NCI-H2107 (cell line): ENCODE results near the gene GBA2.

ENCODE experiments used
- DNase-seq: peaks from one replicate; lab custom pipeline; 2025; lab: John Stamatoyannopoulos, UW

GBA2 gene

GRCh38 chr9:35714579-35715252, 34.3 kb downstream of the GBA2 start:
- no peak for DNase-seq

GRCh38 chr9:35714123-35714522, 34.9 kb downstream of the GBA2 start:
- DNase-seq: no peak

DNA sequence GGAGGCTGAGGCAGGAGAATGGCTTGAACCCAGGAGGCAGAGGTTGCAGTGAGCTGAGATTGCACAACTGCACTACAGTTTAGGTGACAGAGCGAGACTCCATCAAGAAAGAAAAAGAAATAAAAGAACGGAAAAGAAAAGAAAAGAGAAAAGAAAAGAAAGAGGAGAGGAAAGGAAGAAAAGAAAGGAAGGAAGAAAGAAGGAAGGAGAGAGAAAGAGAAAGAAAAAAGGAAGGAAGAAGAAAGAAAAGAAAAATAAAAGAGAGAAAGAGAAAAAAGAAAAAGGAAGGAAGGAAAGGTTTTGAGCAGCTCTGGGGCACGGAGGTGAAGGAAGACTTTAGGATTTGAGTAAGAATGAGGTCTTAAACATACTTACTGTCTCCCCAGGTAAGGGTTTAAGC, 35.5 kb downstream of the GBA2 start:
- no peak for DNase-seq

GRCh38 chr9:35712762-35713400, 36.1 kb downstream of the GBA2 start:
- no peak for DNase-seq

DNA sequence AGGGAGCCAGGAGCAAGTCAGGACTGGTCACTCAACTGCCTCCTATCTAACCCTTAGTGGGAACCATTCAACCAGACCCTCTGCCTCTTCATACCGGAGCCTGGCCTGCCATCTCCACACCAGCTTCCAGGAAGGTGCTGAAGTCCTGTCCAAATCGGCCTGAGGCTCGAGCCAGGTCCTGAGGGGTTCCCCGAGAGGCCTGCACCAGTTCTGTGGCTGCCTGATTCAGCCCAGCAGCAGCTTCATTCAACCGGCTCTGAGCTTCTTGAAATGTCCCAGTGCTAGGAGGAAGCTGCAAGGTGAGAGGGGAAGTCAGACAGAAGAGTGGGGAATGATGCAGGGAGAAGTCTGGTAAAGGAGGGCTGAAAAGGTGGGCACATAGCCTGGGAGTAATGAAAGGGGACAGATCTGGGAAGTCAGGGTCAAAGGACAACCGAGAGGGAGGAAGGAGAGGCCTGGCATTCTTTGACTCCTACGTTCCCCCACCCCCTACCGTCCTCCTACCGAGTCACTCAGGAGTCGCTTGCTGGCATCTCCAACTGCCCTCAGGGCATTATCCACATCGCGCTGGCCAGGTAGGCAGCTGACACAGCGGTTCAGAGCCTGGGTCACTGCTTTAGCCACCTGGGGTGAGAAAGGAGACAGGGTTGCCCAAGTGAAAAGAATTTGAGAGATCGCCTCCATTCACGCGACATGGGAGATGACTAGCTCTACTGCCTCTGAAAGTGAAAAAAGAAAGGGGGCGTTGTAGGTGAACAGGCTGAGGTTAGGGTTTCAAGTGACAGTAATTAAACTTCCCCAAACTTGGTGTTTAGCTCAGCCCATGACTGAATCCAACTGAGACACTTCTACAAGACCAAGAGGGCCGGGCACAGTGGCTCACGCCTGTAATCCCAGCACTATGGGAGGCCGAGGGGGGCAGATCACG, 37.3 kb downstream of the GBA2 start:
- no peak for DNase-seq

GRCh38 chr9:35710818-35711500, 38.1 kb downstream of the GBA2 start:
- no peak for DNase-seq

DNA sequence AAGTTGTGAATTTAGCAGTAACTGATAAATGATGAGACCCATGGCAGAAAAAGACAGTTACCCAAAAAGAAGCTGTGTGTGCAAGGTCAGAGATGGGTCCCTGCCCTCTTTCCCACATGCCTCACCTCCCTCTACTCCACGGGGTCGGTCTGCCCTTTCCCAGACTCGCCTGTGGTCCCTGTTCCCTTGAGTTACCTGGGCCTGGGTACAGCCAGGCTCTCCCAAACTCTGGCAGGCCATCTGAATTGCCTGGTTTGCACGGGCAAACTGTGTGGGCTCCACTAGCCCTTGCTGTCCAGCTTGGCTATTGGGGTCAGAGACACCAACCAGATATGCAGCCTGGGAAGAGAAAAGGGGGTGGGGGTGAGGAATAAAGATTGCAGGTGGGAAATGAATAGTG, 40.9 kb downstream of the GBA2 start:
- DNase-seq: no peak

- no peak for DNase-seq
Observed at GRCh38 chr9:35706951-35707350, 42.1 kb downstream of the GBA2 start.

DNA sequence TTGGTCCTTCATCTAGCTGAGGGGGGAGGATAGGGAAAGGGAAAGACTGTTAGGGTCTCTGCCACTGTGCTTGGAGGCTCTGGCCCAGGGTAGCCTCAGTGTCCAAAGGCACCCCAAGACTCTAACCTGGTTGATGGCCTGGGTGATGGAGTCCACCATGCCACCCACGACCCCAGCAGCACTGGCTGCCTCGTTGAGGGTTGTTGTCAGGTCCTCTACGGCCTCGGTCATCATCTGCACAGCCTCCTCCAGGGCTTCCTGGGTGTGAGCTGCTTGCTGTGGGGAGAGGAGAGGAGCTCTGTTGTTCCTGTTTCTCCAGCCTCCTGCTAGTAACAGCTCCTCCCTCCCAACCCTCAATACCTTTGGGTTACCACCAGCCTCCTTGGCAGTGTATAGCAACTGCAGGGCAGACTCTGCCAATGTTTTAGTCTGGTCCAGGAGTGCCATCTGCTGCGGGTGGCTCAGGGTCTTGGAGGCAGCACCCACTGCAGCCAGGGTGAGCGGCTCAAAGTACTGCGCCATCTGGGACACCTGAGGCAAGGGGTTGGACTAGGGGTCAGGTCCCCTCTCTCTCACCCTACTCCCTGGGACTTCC, 43.1 kb downstream of the GBA2 start:
- DNase-seq: no peak

- DNase-seq: no peak
Observed at GRCh38 chr9:35705372-35705771, 43.7 kb downstream of the GBA2 start.

DNA sequence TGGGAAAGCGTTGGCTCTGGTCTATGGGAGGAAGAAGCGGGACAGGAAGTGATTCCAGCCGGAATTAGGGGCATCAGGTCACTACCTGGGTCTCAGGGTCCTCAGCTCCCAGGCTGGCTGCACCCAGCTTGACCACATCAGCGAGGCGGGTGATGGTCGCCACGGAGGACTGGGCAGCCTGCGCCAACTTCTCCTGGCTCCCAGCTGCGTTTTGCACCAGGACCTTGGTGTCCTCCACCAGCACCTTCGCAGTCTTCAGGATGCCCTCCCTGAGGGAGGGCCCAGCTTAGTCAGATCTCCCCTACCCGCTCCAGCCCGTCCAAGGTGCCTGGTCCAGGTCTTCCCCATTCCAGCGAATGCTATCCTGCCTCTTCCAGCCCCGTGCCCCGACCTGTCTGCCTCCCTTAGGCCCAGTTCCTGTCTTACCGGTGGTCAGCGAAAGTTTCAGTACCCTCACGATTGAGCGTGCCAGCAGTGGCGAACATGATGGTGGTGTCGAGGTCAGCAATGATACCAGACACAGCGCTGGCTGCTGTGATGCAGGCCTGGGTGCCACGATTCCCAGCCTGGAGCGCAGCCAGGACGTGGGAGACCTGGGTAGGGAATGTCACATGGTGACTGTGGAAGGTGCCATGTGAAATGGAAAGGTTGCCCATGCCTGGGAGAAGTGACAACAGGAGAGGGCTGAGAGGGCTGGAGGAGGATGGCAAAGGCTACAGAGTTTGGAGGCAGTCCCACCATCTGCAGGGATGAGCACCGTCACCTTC, 44.9 kb downstream of the GBA2 start:
- DNase-seq: no peak

DNA sequence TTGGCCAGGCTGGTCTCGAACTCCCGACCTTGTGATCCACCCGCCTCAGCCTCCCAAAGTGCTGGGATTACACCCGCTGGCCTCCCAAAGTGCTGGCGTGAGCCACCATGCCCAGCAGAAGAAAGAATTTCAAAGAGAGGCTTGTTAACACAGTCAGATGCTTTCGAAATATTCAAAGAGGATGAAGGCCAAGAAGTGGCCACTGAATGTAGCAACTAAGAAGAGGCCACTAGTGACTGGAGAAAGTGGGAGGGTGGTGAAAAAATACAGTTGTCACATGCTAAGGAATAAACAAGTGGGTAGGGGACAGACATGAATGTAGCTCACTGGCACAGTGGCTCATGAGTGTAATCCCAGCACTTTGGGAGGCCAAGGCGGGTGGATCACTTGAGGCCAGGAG, 46.3 kb downstream of the GBA2 start:
- DNase-seq: no peak

DNA sequence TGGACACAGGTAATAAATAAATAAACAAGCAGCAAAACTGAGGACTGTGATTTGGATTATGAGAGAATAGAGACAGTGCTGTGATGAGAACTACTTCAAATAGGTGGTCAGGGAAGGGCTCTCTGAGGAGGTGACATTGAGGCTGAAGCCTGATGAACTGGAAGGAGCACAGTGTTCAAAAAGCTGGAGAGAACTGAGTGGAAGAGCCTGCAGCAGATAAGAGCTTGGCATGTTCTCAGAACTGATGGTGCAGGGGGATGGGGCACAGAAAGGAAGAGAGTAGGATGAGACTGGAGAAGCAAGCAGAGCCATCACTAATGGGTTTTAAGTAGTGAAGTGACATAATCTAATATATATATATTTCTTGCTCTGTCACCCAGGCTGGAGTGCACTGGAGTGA, 48.1 kb downstream of the GBA2 start:
- DNase-seq: no peak

- no peak for DNase-seq
Observed at GRCh38 chr9:35700031-35700430, 49.0 kb downstream of the GBA2 start.

DNA sequence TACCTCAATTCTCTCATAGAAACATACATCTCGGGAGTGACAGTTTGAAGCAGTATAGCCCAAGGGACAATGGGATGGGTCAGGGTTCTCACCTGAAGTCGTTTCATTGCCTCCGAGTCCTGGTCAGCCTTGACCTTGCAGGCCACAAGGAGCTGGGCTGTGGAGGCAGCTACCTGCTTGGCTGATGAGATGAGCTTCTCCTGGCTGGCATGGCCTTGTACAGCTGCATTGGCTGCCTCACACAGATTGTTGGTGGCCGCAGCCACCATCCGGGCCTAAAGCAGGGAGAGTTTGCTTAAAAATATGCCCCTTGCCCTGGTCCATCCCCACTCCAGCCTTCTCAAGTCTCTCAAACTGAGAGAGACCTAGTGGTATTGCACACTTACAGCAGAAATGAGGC, 50.8 kb downstream of the GBA2 start:
- DNase-seq: no peak

DNA sequence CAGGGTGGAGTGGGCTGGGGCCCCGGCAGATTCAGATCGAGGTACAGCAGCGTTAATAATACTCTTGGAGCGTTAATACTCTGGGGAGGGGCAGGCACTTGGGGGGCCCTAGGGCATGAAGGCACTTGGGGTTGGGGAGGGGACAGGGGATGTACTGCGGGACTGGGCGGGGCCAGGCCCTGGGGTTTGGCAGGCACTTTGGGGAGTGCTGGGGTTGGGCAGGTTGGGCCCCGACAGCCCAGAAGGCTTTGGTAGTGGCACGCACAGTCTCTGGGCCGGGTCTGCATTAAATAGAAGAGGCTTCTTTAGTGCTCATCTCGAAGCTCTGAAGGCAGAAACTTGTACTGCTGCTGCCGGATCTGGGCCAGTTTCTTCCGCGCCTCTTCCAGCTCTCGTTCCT, 51.5 kb downstream of the GBA2 start:
- no peak for DNase-seq

DNA sequence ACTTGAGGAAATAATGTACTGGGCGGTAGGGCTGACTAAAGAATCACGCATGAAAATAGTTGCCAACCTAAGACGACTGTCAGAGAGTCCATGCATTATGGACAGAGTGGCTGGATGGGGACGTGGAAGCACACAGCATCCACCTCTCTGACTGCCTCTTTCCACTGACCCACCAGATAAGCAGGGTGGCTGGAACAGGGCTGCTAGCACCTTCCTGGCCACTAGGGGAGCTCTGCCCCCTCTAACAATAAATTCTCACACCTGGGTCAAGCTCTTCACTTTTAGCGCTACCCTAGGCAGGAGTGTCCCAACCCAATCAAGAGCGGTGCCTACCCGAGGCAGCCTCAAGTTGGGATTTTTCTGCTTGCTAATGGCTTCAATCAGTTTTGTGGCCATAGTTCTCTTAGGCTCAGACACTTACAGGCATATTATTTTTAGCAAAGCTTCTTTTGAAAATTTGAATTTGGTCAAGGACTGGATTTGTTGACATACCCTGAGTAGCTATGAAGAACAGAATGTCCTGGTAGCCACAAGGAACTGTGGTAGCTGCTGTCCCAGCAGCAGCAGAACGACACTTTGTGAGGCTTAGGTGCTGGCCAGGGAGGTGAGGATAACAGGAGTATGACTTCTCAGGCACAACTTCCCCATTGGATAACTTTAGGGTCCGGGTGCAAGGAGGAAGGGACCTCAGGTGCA, 52.4 kb downstream of the GBA2 start:
- DNase-seq: no peak

GRCh38 chr9:35695943-35696401, 53.1 kb downstream of the GBA2 start:
- no peak for DNase-seq

DNA sequence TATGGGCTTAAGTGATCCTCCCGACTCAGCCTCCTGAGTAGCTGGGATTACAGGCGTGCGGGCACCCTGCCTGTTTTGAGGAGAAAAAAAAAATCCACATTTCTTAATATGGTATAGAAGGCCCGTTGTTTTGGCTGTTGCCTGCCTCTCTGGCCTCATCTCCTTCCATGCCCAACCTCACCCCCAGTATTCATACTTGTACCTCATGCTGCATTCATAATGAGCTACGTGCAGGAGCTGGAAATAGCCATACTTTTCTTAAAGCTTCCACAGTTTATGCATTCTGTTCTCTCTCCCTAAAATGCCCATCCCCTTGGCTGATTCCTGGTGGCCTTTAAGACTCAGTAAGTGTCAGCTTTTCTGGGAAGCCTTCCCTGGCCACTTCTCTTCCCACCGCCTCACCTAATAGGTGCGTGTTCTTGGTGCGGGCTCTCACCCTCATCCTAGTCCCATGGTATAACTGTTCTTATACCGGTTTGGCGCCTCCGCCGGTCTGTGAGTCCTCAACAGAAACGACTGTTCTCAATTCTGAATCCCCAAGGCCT, 57.2 kb downstream of the GBA2 start:
- no peak for DNase-seq

DNA sequence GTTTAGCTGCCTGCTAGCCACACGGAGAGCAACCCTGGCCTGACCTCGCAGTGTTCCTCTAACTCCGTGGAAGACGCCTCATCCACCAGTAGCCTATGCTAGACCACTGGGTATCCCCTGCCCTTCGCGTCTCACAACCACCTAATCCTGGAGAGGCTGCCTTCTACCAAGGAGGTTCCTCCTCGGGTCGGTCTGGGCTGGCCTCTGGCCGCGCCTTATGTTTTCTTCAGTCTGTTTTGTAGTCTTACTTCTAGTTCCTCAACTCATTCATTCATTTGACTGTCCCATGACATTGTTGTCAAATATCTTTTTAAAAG, 57.7 kb downstream of the GBA2 start:
- DNase-seq: no peak
